Right forelimb (tissue), 1 donor: Measurements from ENCODE around the gene CFAP74.
A peak's percentile ranks its signal among the peaks of the same experiment; 100 is the strongest.
"Not testable (repeated sequence)": the region's sequence is repeated elsewhere in the genome, so short reads cannot be mapped to it uniquely, and the experiment has no call there.

Source experiments
- DNase-seq: peaks from one replicate; pipeline ENCODE4 v3.0.0-alpha.2; 2018

CFAP74 gene

DNA sequence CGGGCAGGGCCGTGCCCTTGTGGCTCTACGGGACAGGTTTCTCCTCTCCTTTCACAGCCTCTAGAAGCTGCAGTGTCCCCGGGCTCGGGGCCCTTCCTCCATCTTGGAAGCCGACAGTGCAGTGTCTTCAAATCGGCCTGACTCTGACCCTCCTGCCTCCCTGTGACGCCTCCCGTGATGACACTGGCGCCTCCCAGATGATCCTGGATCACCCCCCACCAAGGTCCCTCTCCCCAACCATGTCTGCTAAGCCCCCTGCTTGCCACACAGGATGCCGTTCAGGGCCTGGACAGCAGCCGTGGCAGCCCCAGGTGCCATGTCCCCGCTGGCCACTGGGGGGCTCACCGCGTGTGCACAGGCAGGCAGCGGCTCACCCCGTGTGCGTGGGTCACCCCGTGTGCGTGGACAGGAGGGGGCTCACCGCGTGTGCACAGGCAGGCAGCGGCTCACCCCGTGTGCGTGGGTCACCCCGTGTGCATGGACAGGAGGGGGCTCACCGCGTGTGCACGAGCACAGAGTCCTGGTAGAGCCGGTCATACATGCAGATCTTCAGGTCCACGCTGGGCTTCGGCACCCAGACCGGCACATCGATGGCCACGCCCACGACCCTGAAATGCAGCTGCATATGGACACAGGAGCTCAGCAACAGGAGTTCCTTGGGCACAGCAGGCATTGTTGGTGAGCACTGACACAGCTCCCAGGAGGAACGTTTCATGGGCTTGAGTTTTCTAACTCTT, 59.6 kb downstream of the CFAP74 start:
- DNase-seq: peak; percentile 67

DNA sequence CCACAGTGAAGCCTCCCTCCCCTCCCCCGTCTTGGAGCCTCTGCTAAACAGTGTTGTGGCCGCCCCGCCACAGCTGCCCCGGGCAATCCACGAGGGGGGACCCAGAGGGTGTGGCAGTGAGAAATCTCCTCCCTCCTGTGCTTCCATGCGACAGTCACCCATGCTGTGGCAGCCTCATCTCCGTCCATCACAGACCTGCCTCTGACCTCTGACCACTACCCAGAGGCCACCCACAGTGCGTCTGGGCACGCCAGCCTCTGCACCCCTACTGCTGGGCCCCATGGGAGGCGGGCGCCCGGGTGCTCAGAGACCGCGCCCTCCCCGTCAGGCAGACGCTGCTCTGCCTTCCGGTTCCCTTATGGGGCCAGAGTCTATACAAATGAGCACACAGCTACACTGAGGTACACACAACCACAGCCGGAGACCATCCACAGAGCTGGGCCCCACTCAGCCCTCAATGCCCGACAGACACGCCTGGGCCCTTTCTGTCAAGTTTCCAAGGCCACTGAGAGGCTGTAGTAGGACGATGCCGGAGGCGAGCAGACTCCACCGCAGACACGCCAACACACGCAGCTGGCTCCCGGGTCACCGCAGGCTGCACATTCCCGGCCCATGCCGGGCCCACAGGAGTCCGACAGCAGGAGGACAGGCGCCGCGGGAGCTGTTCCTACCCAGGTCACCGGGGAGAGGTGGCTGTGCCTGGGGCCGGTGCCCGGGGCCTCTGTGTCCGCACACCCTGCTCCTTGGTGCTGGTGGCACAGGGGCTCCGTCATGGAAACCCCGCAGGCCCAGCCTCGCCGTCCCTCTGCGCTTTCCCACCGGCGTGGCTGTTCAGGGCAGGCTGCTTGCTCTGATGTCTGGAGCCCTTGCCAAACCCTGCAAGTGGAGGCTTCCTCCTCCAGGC, 60.6 kb downstream of the CFAP74 start:
- peak; percentile 39 for DNase-seq

DNA sequence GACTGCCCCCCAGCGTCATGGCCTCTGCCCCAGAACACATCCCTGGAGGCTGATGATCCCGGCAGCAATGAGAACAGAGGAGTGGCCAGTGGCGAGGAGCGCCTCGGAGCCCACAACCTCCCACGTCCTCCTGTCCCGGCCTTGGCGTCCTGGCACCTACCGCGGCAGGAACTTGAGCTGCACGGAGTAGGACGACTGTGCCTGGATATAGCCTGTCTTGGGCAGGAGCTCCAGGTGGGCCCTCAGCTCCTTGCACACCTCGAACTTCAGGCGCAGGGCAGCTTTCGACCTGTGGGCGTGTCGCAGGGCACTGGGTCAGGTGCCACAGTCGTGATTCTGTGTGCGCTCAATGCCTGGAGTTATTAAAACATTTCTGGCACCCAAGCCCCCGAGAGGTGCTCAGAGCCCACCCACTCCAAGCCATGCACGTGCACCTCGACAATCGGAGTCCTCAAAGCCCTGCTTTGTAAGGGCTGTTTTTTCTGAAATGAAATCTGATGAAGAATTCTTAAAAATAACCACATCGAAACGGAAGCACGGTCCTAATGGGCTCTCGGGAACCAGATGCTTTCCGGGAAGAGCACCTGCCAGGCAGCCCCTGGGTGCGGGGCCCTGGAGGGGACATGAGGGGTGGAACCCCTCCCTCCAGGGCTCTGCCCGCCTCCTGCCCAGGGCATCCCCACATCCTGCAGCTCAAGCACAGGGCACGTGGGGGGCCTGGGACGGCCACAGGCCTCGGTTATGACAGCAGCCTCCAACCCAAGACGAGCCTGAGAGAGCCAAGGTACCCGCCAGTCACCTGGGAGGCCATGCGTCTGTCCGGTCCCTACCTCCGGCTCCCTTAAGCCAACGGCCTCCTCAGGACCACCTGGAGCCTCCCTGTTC, 61.5 kb downstream of the CFAP74 start:
- DNase-seq: peak; percentile 31

DNA sequence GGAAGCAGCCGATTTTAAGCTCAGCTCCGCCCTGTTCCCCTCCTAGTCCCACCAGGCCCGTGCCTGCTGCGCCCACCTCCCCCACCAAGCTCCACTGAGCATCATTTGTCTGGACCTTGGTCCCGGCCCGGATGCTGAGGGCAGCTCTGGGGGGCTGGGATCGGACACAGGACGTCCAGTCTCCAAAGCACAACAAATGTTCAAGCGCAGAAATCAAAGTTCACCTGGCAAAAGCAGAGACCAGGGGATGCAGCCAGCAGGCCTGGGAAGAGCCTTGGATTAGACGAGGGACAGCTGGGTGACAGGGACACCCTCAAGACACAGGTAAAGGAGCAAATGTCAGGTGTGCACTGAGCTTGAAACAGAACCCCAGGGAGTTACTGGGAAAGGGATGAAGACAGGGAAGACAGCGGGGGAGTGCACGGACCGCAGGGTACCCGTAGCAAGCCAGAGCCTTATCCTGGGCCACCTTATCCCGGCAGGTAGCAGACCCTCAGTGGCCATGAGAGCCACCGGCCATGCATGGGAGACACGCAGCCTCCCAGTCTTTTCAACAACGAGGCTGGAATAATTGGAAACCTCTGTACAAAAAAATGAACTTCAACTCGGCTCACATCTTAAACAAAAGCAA, 62.3 kb downstream of the CFAP74 start:
- DNase-seq: peak; percentile 31

DNA sequence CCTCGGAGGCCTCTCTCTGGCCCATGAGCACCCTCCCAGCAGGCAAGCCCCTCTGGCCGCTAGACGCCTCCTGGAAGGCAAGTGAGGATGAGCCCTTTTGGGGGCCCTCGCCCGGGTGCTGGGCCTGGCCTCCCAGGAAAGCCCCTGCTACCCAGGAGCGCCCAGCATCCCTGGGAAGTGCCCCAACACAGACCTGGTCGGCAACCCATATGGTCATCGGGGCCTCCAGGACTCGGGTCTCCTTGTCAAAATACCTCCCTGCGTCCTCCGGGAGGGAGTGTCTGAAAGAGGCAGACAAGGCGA, 63.5 kb downstream of the CFAP74 start:
- no peak for DNase-seq

DNA sequence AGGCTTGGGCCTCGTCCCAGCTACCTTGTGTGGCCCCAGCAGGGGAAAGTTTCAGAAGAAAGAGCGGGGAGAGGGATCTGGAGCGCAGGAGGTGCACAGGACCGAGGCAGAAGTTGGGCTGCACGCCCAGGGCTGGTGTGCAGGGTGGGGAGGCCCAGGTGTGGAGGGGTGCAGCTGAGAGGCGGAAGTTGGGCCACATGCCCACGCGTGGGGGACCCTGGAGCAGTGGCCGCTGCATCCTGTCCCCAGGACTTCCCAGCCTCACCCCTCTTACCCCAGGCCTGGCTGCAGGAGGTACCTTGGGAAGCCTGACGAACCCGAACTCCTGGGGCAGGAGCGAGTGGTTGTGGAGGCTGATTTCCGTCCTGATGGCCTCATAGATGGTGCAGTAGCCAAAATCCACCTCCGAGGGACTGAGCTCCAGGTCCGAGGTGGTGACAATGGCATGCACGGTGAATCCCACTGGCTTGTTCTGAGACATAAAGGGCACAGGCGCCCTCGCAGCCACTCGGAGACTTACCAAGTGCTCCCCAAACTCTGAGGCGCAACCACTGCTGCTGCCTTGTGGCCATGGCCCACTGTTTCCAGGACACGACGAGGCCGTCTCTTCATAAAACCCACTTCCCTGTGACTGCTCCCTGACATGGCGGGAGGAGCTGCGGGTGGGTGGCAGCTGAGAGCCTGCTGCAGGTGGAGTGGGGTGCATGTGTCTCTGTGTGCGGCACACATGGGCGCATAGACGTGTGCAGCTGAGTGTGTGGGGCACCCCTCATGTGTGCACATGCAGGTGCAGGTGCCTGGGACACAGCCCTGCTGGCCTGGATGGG, 64.1 kb downstream of the CFAP74 start:
- peak; percentile 32 for DNase-seq

DNA sequence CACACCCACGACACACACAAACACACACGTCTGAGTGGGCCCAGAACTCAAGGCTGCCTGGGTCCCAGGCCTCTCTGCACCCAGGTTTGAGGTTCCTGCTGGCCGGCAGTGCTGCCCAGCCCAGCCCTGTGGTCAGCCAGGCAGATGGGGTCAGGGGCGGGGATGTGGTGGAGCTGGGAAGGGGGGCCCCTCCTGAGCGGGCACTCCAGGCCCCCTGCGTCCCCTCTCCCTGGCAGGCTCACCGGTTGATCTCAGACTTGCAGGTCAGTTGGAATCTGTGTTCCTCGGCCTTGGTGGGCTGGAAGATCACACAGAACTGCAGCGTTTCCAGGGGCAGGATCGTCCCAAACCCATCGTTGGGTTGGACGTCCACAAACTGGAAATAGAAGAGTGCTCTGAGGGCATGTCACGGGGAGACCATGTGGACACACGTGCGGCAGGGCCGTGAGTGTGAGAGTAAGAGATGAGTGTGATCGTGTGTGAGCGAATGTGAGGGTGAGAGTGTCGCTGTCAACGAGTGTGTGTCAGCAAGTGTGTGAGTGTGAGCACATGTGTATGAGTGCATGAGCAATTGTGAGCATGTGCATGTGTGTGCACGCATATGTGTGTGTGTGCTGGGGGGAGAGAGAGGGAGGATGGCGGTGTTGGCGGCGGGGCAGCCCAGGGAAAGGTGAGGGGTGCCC, 64.8 kb downstream of the CFAP74 start:
- DNase-seq: peak; percentile 15

DNA sequence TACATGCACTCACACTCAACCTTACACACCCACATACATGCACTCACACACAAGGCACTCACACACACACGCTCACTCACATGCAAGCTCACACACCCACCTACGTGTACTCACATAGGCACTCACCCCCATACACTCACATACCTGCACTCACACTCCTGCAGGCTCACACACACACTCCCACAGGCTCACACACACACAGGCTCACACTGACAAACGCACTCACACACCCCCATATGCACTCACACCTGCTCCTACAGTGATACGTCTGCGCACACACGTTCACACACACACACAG, 65.4 kb downstream of the CFAP74 start:
- DNase-seq: peak; percentile 16

DNA sequence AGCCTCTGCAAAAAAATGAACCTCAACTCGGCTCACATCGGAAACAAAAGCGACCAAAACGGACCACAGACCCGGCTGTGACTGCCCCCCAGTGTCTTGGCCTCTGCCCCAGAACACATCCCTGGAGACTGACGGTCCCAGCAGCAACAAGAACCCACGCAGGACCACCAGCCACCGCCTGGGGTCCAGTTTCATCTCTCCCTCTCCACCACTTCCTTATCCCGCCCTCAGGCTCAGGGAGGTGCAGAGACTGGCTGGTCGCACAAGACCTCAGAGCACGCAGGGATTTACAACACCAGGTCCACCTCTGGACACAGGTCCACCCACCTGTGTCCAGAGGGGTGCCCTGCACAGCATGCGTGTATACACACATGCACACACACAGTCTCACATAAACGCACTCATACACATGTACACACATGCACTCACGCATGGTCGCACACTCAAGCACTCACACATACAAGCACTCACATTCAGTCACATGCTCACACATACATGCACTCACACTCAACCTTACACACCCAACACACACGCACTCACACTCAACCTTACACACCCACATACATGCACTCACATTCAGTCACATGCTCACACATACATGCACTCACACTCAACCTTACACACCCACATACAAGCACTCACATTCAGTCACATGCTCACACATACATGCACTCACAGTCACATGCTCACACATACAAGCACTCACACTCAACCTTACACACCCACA, 65.9 kb downstream of the CFAP74 start:
- DNase-seq: no peak

DNA sequence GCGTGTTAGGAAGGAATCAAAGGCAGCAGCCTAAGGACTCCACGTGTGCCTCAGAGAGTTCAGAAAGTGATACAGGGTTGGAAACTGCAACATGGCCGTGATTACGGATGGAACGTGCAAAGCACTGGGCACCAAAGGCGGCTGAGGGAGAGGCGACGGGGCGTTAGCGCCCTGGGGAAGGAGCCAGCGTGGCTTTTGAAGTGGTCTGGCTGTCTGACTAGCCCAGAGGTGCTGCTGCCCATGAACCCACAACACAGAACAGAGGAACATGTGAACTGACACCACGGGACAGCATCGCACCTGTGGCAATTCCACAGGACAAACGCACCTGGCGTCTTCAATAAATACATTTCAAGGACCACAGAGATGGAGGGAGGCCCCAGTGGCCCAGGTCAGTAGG, 66.5 kb downstream of the CFAP74 start:
- DNase-seq: no peak

DNA sequence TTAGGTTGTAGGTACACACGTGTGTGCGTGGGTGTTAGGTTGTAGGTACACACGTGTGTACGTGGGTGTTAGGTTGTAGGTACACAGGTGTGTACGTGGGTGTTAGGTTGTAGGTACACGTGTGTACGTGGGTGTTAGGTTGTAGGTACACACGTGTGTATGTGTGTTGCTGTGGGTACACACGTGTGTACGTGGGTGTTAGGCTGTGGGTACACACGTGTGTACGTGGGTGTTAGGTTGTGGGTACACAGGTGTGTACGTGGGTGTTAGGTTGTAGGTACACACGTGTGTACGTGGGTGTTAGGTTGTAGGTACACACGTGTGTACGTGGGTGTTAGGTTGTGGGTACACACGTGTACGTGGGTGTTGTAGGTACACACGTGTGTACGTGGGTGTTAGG, 68.7 kb downstream of the CFAP74 start:
- DNase-seq: not testable (repeated sequence)

DNA sequence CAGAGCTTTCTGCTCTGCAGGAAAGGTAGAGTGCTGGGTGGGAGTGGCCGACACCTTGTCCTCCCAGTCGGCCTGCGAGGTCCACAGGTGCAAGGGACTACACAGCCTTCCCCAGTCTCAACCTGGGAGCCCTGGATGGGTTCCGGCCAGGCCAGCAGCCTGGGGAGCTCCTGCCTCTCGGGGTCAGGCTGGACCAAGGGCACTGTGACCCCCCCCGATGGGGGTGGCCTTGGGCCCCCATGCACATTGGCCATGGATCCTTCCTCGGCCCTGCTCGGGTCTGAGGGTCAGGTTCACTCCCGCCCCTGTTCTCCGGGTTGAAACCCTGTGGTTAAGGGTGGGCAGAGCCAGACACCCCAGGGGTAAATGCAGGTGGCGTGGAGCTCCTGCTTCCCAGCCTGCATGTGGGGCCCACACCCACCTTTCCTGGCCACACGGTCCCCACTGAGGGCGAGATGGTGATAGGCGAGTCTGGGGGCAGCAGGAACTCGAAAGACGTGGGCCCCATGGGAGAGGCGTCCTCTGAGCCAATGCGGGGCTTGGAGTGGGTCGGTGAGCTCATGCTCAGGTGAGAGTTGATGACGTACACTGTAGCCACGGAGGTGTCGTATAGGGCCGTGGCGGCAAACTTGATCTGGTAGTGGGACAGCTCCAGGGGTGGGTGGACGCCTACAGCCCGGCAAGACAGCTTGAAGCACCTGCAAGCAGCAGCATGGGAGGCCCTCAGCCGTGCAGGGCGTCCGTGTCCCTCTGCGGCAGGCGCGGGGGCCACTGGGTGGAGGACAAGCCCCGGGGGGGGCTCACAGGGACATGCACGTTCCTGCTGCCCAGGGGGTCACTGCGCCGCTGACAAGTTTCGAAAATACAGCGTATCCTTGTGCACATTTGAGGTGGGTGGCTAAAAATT, 73.7 kb downstream of the CFAP74 start:
- no peak for DNase-seq

DNA sequence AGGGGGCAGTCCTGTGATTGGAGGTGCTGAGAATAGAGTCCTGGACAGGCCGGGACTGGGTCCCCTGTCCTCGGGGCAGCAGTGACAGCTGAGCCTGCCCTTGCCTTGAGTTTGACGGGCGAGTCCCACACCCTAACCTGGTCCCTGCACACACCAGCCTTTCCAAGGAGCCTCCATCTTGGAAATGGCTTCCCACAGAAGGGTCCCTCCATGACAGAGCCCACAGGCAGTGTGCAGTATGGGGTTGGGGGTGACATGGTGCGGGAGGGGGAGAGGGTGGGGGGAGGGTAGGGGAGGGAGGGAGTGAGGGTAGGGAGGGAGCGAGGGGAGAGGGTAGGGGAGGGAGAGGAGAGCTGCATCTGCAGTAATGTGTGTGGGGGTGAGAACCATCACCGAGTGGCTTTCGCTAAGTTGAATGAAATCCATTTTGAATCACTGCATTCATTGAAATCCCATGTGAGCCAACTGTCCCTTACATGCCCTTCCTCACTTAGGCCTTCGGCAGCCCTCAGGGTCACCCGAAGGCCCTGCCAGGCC, 74.4 kb downstream of the CFAP74 start:
- no peak for DNase-seq

DNA sequence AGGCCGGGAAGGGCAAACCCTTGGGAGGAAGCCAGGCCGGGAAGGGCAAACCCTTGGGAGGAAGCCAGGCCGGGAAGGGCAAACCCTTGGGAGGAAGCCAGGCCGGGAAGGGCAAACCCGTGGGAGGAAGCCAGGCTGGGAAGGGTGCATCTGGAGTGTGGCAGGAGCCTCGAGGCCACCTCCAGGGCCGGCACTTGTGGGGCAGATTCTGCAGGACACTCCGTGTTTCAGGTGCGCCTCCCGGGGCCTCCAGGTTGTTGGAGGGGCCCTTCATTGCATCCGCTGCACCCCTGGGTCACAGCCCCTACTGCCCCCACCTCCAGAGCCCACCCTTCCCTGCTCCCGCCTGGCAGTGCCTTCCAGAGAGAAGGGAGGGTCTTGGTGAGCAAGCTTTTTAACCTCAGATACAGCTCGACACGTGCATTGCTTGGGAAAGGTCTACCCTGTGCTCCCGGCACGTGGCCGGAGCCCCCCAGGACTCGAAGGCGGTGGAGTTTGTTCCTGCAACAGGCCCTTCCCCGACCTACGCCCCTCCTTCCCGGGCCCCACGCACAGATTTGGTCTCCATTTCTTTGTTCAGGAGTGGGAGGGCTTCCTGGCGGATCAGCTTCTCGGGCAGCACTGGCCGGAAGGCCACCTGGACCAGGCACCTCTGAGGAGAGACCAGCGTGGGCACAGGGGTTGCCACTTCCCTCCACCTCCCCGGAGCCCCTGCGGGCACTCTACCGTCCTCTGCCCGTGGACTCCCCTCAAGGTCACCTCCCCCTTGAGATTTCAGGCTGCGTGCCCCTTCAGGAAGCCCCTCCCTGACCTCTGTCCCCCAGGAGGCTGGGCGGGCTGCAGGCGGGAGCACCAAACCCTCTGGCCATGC, 75.1 kb downstream of the CFAP74 start:
- no peak for DNase-seq

DNA sequence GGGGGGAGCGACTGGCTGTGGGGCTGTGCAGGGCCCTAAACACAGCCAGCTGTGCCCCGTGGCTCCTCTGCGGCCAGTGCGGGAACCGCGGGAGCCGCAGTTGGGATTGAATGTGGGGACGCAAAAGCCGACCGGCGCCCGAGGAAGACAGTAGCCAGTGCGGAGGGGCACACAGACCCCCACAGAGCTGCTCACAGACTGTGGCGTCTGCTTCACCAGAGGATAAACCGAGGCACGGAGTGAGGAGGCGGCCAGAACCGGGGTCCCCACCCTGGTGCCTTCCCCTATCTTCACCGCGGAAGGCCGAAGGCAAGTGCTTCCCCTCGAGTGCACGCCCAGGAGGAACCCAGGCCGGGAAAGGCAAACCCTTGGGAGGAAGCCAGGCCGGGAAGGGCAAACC, 75.8 kb downstream of the CFAP74 start:
- no peak for DNase-seq

DNA sequence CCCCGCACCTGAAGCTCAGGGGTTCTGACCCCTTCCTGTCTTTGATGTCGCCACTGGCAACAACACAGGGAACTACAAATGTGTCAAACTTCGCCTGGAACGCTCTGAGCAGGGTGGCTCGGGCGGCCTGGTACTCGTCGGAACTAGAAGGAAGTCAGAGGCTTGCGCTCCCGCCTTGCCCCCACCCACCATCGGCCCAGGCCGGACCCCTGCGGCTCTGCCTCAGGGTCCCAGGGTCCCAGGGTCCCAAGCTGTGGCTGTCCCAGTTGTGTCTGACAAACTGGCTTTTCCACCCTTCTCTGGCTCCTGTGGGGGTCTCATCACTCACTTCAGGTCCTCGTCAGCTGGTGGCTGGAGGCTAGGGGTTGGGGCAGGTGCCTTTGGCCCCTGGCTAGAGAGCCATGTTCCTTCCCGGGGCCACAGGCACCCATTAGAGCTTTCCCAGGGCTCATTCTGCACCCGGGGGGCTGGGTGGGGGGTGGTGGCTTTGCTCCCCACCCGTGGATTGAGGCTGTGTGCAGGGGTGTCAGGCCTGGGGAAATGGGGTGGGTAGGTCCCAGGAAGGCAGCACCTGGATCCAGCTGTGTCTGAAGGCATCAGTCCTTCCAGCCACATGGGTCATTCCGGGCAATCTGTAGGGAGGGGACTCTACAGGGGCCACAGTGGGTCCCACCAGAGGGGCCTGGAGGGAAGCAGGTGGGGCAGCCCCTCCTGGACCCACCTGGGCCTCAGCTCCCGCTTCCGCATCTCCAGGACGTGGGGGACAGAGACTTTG, 76.5 kb downstream of the CFAP74 start:
- DNase-seq: no peak

DNA sequence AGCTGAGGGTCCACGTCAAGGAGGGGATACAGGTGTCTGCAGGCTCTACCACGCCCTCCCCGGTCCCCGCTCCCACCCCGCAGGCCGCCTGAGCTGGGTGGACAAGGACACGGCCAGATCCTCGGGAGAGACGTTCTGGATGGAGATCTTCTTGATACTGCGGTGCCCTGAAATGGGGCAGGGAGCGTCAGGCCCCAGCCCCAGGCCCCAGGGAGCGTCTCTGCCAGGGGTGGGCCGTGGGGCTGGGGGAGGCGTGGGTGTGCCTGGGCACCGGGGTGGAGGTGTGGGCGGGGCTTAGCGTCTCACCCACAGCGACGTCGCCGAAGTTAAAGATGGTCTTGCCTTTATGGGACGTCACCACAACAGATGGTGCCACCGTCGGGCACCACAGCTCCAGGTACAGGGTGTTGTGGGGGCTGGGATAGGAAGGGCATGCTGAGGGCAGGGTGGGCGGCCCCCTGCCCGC, 77.2 kb downstream of the CFAP74 start:
- no peak for DNase-seq
